ENCODE data around the gene POLR3B.

The POLR3B gene

GRCh38 chr12:106344131-106344530 is 13.4 kb upstream of the POLR3B start:
- H3K27me3 ChIP-seq (replicated peaks; ENCODE audit: control insufficient read depth, insufficient read depth, low read length): no peaks in the 10 kb centered on the region
- H3K36me3 ChIP-seq (ENCODE audit: control insufficient read depth, insufficient read depth, low read length): no peaks in the 10 kb centered on the region
- TF ChIP-seq, protein P1, sequence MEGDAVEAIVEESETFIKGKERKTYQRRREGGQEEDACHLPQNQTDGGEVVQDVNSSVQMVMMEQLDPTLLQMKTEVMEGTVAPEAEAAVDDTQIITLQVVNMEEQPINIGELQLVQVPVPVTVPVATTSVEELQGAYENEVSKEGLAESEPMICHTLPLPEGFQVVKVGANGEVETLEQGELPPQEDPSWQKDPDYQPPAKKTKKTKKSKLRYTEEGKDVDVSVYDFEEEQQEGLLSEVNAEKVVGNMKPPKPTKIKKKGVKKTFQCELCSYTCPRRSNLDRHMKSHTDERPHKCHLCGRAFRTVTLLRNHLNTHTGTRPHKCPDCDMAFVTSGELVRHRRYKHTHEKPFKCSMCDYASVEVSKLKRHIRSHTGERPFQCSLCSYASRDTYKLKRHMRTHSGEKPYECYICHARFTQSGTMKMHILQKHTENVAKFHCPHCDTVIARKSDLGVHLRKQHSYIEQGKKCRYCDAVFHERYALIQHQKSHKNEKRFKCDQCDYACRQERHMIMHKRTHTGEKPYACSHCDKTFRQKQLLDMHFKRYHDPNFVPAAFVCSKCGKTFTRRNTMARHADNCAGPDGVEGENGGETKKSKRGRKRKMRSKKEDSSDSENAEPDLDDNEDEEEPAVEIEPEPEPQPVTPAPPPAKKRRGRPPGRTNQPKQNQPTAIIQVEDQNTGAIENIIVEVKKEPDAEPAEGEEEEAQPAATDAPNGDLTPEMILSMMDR (IDR thresholded peaks at IDR 0.05; ENCODE audit: insufficient read depth, low read length, poor library complexity, severe bottlenecking): no peak
- no peak overlapping the region for H3K4me3 ChIP-seq (replicated peaks; ENCODE audit: low read depth, low read length)
- DNase-seq (ENCODE audit: extremely low read depth, insufficient read length): no peak

DNA sequence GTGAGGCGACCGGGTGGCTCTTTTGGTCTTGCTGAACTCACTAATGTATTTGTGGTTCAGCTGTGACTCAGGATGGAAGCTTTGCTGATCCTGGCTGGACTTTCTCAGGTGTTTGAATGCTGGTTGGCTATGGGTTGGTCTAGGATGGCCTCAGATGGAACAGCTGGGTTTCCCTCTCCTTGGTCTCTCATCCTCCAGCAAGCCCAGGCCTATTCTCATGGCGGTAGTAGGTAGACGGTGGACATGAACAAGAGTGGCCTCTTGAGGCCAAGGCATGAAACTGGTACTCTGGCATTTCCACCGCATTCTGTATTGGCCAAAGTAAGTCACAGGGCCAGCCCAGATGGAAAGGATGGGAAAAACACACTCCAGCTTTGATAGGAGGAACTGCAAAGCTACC is 11.8 kb upstream of the POLR3B start:
- H3K4me3 ChIP-seq (replicated peaks; ENCODE audit: low read depth, low read length): no peak overlapping the region
- DNase-seq (ENCODE audit: extremely low read depth, insufficient read length): no peak
- TF ChIP-seq, protein P1 (IDR thresholded peaks at IDR 0.05; ENCODE audit: insufficient read depth, low read length, poor library complexity, severe bottlenecking): no peak

DNA sequence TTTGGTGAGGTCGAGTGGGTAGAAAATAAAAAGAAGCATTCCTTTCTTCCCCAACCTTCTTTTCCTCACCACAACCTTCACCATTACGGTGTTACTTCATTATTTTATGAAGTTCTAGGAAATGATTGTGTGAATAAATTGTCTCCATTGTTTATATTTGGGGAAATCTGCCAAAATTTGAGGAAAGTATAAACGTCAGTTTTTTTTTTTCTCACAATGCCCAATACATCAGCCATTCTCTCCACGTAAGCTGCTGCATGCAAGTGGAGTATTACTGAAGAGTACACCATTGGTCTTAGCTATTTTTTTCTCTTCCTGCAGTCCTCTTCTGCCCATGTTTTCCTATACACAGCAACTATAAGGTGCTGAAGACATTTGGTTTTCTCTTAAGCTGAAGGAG is 9.1 kb upstream of the POLR3B start:
- Histone ChIP-seq H3K4me3 (replicated peaks; ENCODE audit: low read depth, low read length) (no peak overlapping the region), H3K36me3 (ENCODE audit: control insufficient read depth, insufficient read depth, low read length) (no peaks in the 10 kb centered on the region), H3K27me3 (replicated peaks; ENCODE audit: control insufficient read depth, insufficient read depth, low read length) (no peaks in the 10 kb centered on the region)
- no peak for DNase-seq (ENCODE audit: extremely low read depth, insufficient read length)
- TF ChIP-seq, protein P1 (IDR thresholded peaks at IDR 0.05; ENCODE audit: insufficient read depth, low read length, poor library complexity, severe bottlenecking): no peak

More for the DNA sequence above, 11.8 kb upstream of the POLR3B start:
- Histone ChIP-seq H3K36me3 (ENCODE audit: control insufficient read depth, insufficient read depth, low read length) (no peaks in the 10 kb centered on the region), H3K27me3 (replicated peaks; ENCODE audit: control insufficient read depth, insufficient read depth, low read length) (no peaks in the 10 kb centered on the region)

DNA sequence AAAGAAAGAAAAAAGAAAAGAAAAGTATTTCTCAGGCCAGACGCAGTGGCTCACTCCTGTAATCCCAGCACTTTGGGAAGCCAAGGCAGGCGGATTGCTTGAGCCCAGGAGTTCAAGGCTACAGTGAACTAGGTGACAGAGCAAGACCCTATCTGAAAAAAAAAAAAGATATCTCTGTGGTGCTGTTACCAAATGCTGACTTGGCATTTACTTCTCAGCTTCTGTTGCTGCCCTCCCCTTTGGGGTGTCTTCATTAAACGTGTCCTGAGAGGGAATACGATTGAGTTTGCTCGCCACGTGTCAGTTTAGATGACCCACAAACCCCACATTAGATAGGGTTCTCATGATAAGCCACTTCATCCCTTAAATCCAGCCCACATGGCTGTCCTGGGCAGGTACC is 4.4 kb upstream of the POLR3B start:
- H3K36me3 ChIP-seq (ENCODE audit: control insufficient read depth, insufficient read depth, low read length): no peaks in the 10 kb centered on the region
- H3K4me3 ChIP-seq (replicated peaks; ENCODE audit: low read depth, low read length): no peak overlapping the region
- TF ChIP-seq, protein P1 (IDR thresholded peaks at IDR 0.05; ENCODE audit: insufficient read depth, low read length, poor library complexity, severe bottlenecking): no peak
- no peaks in the 10 kb centered on the region for H3K27me3 ChIP-seq (replicated peaks; ENCODE audit: control insufficient read depth, insufficient read depth, low read length)
- no peak for DNase-seq (ENCODE audit: extremely low read depth, insufficient read length)

DNA sequence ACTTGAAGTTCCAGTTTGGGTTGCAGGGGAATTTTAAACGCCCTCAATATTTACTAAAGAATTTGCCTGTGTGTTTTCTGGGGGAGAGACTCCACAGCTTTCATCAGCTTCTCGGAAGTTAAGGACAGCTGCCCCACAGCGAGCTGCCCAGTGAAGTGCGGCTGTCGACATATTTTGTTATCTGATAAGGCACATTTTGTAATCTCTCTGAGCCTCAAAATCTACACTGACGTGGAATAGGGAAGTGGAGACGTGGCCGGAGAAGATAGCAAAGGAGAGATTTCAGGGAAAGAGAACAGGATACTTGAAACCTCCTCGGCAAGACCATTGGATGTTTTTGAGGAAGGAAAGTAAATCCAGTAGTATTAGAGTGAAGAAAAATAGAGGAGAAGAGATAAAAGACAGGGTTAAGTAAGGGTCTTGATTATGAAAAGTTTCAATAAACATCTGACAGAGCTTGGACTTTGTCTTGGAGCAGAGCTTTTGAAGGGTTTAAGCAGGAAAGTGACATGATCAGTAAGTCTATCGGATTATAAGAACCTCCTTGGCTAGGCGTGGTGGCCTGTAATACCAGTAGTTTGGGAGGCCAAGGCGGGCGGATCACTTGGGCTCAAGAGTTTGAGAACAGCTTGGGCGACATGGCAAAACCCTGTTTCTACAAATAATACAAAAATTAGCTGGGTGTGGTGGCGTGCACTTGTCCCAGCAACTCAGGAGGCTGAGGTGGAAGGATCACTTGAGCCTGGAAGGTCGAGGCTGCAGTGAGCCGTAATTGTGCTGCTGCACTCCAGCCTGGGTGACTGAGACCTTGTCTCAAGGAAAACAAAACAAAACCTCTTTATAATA is 1.1 kb downstream of the POLR3B start:
- Histone ChIP-seq H3K27me3 (replicated peaks; ENCODE audit: control insufficient read depth, insufficient read depth, low read length) (no peaks in the 10 kb centered on the region), H3K36me3 (ENCODE audit: control insufficient read depth, insufficient read depth, low read length) (no peaks in the 10 kb centered on the region), H3K4me3 (replicated peaks; ENCODE audit: low read depth, low read length) (peak overlapping the region; percentile 93)
- DNase-seq (ENCODE audit: extremely low read depth, insufficient read length): no peak
- TF ChIP-seq, protein P1 (IDR thresholded peaks at IDR 0.05; ENCODE audit: insufficient read depth, low read length, poor library complexity, severe bottlenecking): no peak
